DND-41 (cell line): ENCODE data around the gene MRPL55.

ENCODE experiments used
- ATAC-seq: fragments of 200-7000 bp; cut with Tn5 transposase; 3 replicates; pipeline ENCODE4 v1.9.1; 2021; ENCODE audit warnings: low read depth; ENCODE audit not compliant: insufficient read depth
- DNase-seq: peaks from one replicate; pipeline ENCODE4 v3.0.0-alpha.2; 2020
- H2AFZ ChIP-seq: 2 replicates; pipeline ENCODE4 v1.6.0; 2012; ENCODE audit warnings: low read depth, low read length
- H3K27ac ChIP-seq: 2 replicates; pipeline ENCODE4 v1.5.1; 2012; ENCODE audit warnings: low read length, inconsistent platforms
- H3K27me3 ChIP-seq: fragments of 200-600 bp; sonication (generic); 2 replicates; pipeline ENCODE4 v1.6.0; 2012; ENCODE audit warnings: low read length, mild to moderate bottlenecking, inconsistent platforms; ENCODE audit not compliant: insufficient read depth, poor library complexity
- H3K36me3 ChIP-seq: 2 replicates; pipeline ENCODE4 v1.5.1; 2012; ENCODE audit warnings: low read length, inconsistent platforms; ENCODE audit not compliant: insufficient read depth
- H3K4me1 ChIP-seq: 2 replicates; pipeline ENCODE4 v1.5.1; 2012; ENCODE audit warnings: mild to moderate bottlenecking, low read length; ENCODE audit not compliant: insufficient read depth
- H3K4me2 ChIP-seq: 2 replicates; pipeline ENCODE4 v1.6.0; 2012; ENCODE audit warnings: mild to moderate bottlenecking, moderate library complexity, low read length, inconsistent platforms; ENCODE audit not compliant: insufficient read depth
- H3K4me3 ChIP-seq, 2 experiments: fragments of 200-600 bp in 1 of 2; shearing (Covaris generic) in 1 of 2; 2 replicates each; pipeline ENCODE4 v1.5.1; 2012 to 2016; ENCODE audit warnings: inconsistent platforms in 2 of 2, low read length in 2 of 2, mild to moderate bottlenecking in 2 of 2, low read depth in 1 of 2, moderate library complexity in 1 of 2
- H3K79me2 ChIP-seq: 2 replicates; pipeline ENCODE4 v1.6.0; 2012; ENCODE audit warnings: low read length, inconsistent platforms; ENCODE audit not compliant: insufficient read depth
- H3K9ac ChIP-seq: 2 replicates; pipeline ENCODE4 v1.6.0; 2012; ENCODE audit warnings: low read depth, mild to moderate bottlenecking, inconsistent platforms, low read length, moderate library complexity
- H3K9me3 ChIP-seq: 2 replicates; pipeline ENCODE4 v1.5.1; 2012; ENCODE audit warnings: low read length, moderate library complexity, mild to moderate bottlenecking, inconsistent platforms; ENCODE audit not compliant: insufficient read depth, severe bottlenecking
- H4K20me1 ChIP-seq: 2 replicates; pipeline ENCODE4 v1.6.0; 2012; ENCODE audit warnings: low read length; ENCODE audit not compliant: insufficient read depth
- EZH2 ChIP-seq: IDR thresholded peaks from 3 replicates; pipeline ENCODE4 v1.6.1; 2012; ENCODE audit warnings: borderline replicate concordance, low read depth, mild to moderate bottlenecking, moderate library complexity, low read length, inconsistent platforms; ENCODE audit not compliant: severe bottlenecking
- TF ChIP-seq, protein P1 (sequence below): IDR thresholded peaks from 2 replicates; pipeline ENCODE4 v1.5.1; 2012; ENCODE audit warnings: borderline replicate concordance, low read length, moderate library complexity, mild to moderate bottlenecking; ENCODE audit not compliant: poor library complexity, severe bottlenecking; ENCODE audit errors: extremely low read depth

The MRPL55 gene

DNA sequence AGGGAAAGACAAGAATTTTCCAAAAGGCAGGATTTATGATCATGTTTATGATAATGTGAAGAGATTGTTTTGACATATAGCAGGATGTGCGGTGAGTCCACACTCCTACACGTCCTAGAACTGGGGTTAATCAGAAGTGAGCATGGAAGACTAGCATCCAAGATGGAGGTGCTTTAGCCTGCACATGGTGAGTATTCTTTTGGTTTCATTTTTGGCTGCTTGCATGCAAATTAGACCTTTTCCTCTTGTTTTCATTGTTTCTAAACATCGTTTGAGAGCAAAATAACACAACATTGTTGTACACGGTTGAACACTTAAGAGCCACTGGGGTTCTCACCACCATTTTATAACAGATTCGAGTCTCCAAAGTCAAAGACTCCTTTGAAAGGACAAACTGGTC is 16.1 kb upstream of the MRPL55 start:
- Histone ChIP-seq H3K79me2 (no peaks in the 10 kb centered on the region), H3K27ac (no peak overlapping the region), H2AFZ (peak overlapping the region; percentile 41; the same call in 1 of the 2 replicates), H3K4me3 (no peak overlapping the region), H4K20me1 (no peaks in the 10 kb centered on the region), H3K9ac (no peak overlapping the region), H3K36me3 (no peaks in the 10 kb centered on the region), H3K4me2 (no peak overlapping the region), H3K4me1 (no peaks in the 10 kb centered on the region), H3K9me3 (no peaks in the 10 kb centered on the region), H3K27me3 (peaks cover 9% of the 10 kb centered on the region)
- TF ChIP-seq, protein P1, sequence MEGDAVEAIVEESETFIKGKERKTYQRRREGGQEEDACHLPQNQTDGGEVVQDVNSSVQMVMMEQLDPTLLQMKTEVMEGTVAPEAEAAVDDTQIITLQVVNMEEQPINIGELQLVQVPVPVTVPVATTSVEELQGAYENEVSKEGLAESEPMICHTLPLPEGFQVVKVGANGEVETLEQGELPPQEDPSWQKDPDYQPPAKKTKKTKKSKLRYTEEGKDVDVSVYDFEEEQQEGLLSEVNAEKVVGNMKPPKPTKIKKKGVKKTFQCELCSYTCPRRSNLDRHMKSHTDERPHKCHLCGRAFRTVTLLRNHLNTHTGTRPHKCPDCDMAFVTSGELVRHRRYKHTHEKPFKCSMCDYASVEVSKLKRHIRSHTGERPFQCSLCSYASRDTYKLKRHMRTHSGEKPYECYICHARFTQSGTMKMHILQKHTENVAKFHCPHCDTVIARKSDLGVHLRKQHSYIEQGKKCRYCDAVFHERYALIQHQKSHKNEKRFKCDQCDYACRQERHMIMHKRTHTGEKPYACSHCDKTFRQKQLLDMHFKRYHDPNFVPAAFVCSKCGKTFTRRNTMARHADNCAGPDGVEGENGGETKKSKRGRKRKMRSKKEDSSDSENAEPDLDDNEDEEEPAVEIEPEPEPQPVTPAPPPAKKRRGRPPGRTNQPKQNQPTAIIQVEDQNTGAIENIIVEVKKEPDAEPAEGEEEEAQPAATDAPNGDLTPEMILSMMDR: no peak
- no peak for TF ChIP-seq EZH2
- DNase-seq (no peak), ATAC-seq (no peak)

DNA sequence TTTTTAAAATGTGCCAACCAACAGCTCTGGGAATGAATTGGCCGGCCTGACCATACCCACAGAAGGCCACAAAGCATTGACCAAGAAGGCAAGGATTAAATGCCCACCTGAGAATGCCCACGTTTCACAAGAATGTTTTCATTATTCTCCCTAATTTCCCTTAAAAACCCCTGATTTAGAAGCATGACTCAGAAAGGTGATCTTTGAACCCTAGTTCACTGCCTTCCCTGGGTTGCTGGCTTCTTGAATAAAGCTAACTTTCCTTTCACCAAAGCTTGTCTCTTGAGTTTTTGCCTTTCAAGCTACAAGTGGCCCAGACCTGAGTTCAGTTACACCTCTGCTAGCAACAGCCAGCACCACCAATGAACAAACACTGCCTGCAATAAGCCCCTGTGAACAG is 14.4 kb upstream of the MRPL55 start:
- Histone ChIP-seq H4K20me1 (no peaks in the 10 kb centered on the region), H3K4me3 (no peak overlapping the region), H3K36me3 (no peaks in the 10 kb centered on the region), H3K27me3 (peaks cover 9% of the 10 kb centered on the region), H3K4me2 (no peak overlapping the region), H3K79me2 (no peaks in the 10 kb centered on the region), H3K27ac (no peak overlapping the region), H3K9ac (no peak overlapping the region), H3K9me3 (peaks cover 6% of the 10 kb centered on the region), H3K4me1 (no peaks in the 10 kb centered on the region), H2AFZ (no peak overlapping the region)
- no peak for TF ChIP-seq EZH2
- TF ChIP-seq, protein P1: no peak
- ATAC-seq (no peak), DNase-seq (no peak)

DNA sequence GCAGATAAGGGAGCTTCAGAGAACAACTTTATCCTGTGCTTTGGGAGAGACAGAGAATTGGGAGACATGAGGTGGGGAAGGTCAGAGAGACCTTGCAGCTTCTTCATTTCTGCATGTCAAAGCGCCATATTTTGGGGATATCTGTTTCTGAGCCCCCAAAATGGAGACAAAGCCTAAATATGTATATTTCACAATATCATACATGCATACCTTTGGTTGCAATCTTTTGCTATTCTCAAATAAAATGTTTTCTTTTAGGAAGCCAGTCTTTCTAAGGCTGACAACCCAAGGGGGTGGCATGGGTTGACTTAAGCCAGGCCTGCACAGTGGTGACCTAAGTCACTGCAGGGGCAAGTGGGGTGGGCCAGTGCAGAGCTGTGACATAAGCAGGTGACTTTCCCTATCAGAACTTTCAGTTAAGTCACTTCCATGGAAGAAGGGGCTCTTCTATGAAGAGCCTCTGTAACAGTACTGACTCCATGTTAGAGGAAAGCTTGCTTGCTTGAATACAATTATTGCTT is 13.9 kb upstream of the MRPL55 start:
- Histone ChIP-seq H3K9me3 (peaks cover 9% of the 10 kb centered on the region), H3K4me3 (no peak overlapping the region), H4K20me1 (no peaks in the 10 kb centered on the region), H2AFZ (no peak overlapping the region), H3K4me1 (no peaks in the 10 kb centered on the region), H3K4me2 (no peak overlapping the region), H3K27me3 (peaks cover 9% of the 10 kb centered on the region), H3K36me3 (no peaks in the 10 kb centered on the region), H3K9ac (no peak overlapping the region), H3K27ac (no peak overlapping the region), H3K79me2 (no peaks in the 10 kb centered on the region)
- no peak for DNase-seq
- no peak for TF ChIP-seq EZH2
- TF ChIP-seq, protein P1: no peak
- no peak for ATAC-seq
